Gastrocnemius medialis (tissue), 4 donors: Measurements from ENCODE around the gene RNF2. TPM values are rescaled to one million over a fixed set of nuclear protein-coding genes. Genes with fewer than 3 reads are reported as not detected.

Source experiments
- ATAC-seq, 2 donors: fragments of 150-250 bp; one replicate each; pipeline ENCODE4 v1.9.1; 2016
- DNase-seq, 2 donors: peaks; one replicate each; pipeline ENCODE4 v3.0.0-alpha.2; 2019
- H3K27ac ChIP-seq, 4 donors: fragments of 200-600 bp; sonication (generic); 1 replicate in 1 of 4; 2 replicates in 3 of 4; pipeline ENCODE4 v1.5.1; 2016 to 2018; ENCODE audit warnings: mild to moderate bottlenecking in 2 of 4, moderate library complexity in 1 of 4
- H3K27me3 ChIP-seq, 3 donors: fragments of 200-600 bp; sonication (generic) in 2 of 3; 1 replicate in 1 of 3; 2 replicates in 2 of 3; pipeline versions ENCODE4 v1.5.1 to v1.6.0; 2016 to 2019; ENCODE audit warnings: mild to moderate bottlenecking in 1 of 3, moderate library complexity in 1 of 3
- H3K36me3 ChIP-seq, 2 donors: fragments of 200-600 bp; sonication (generic) in 1 of 2; one replicate each; pipeline ENCODE4 v1.5.1; 2017 to 2018
- H3K4me1 ChIP-seq, 2 donors: fragments of 200-600 bp; sonication (generic) in 1 of 2; one replicate each; pipeline ENCODE4 v1.5.1; 2016 to 2017; ENCODE audit warnings: mild to moderate bottlenecking in 2 of 2
- H3K4me3 ChIP-seq, 4 donors: fragments of 200-600 bp; sonication (generic) in 3 of 4; 1 replicate in 1 of 4; 2 replicates in 3 of 4; pipeline ENCODE4 v1.5.1; 2016 to 2019; ENCODE audit warnings: mild to moderate bottlenecking in 2 of 4
- H3K9me3 ChIP-seq, 3 donors: fragments of 200-600 bp; sonication (generic) in 2 of 3; 1 replicate in 1 of 3; 2 replicates in 2 of 3; pipeline ENCODE4 v1.5.1; 2016 to 2019
- POLR2A ChIP-seq, 2 donors: fragments of 450-650 bp; IDR thresholded peaks; one replicate each; pipeline ENCODE4 v1.6.1; 2017; ENCODE audit warnings: antibody characterized with exemption in 2 of 2, mild to moderate bottlenecking in 2 of 2, moderate library complexity in 2 of 2
- in situ Hi-C, 4 donors: fragments of 200-750 bp; cut with MboI; loops; one replicate each; pipeline versions ENCODE4 v1.15.0 to v1.8.0; 2017; ENCODE audit warnings: low sequenced_read_pairs in 4 of 4
- intact Hi-C: fragments of 100-400 bp; cut with DNase I; formaldehyde crosslinking; loops from one replicate; pipeline ENCODE4 v1.15.1; 2023; ENCODE audit warnings: low total_unique reads
- total RNA-seq, 4 donors: library from RNA; depleted of rRNA; stranded (reverse); fragments of >200 nt; gene quantifications; one replicate each; pipeline versions ENCODE4 v1.1.0 to v1.2.3, GENCODE V29; 2016
- TF ChIP-seq, protein P1 (sequence below), 5 experiments: fragments of 450-650 bp in 3 of 5; fragments of 200-600 bp in 2 of 5; sonication (generic) in 2 of 5; IDR thresholded peaks in 4 of 5; conservative IDR thresholded peaks in 1 of 5; 1 replicate in 4 of 5; 2 replicates in 1 of 5; pipeline ENCODE4 v1.5.1; 2016 to 2019; ENCODE audit warnings: antibody characterized with exemption in 5 of 5, mild to moderate bottlenecking in 3 of 5, moderate library complexity in 3 of 5

Gene RNF2
- total RNA-seq, 4 donors from 2014 or later, result 5.4 to 11.0 (median 7.3) TPM

GRCh38 chr1:185129708-185130107, 84.3 kb downstream of the RNF2 start:
- Histone ChIP-seq H3K27me3 (no peaks in the 10 kb centered on the region), H3K27ac (no peak overlapping the region), H3K36me3 (peaks cover 4 to 88% of the 10 kb centered on the region in 2 donors), H3K9me3 (no peaks in the 10 kb centered on the region), H3K4me1 (no peaks in the 10 kb centered on the region), H3K4me3 (no peak overlapping the region)
- TF ChIP-seq, protein P1, sequence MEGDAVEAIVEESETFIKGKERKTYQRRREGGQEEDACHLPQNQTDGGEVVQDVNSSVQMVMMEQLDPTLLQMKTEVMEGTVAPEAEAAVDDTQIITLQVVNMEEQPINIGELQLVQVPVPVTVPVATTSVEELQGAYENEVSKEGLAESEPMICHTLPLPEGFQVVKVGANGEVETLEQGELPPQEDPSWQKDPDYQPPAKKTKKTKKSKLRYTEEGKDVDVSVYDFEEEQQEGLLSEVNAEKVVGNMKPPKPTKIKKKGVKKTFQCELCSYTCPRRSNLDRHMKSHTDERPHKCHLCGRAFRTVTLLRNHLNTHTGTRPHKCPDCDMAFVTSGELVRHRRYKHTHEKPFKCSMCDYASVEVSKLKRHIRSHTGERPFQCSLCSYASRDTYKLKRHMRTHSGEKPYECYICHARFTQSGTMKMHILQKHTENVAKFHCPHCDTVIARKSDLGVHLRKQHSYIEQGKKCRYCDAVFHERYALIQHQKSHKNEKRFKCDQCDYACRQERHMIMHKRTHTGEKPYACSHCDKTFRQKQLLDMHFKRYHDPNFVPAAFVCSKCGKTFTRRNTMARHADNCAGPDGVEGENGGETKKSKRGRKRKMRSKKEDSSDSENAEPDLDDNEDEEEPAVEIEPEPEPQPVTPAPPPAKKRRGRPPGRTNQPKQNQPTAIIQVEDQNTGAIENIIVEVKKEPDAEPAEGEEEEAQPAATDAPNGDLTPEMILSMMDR (IDR thresholded peaks at IDR 0.05 in 4 of 5, conservative IDR thresholded peaks at IDR 0.05 in 1 of 5), result no peak
- no peak for TF ChIP-seq POLR2A (IDR thresholded peaks at IDR 0.05)
- in situ Hi-C loops (loop anchor here (25.0 kb wide), 2 partner anchors 1208 to 1233 kb away; no protein-coding TSS in a partner anchor), intact Hi-C loops (no loop called here)
- ATAC-seq, result no peak
- no peak for DNase-seq

GRCh38 chr1:185132534-185132933, 87.2 kb downstream of the RNF2 start:
- H3K27me3 ChIP-seq, result no peaks in the 10 kb centered on the region
- H3K36me3 ChIP-seq, result peaks cover 4 to 83% of the 10 kb centered on the region in 2 donors
- H3K27ac ChIP-seq, result no peak overlapping the region
- no peaks in the 10 kb centered on the region for H3K9me3 ChIP-seq
- no peak overlapping the region for H3K4me3 ChIP-seq
- ATAC-seq, result no peak
- in situ Hi-C loops (loop anchor here (25.0 kb wide), 2 partner anchors 1205 to 1230 kb away; no protein-coding TSS in a partner anchor), intact Hi-C loops (no loop called here)
- H3K4me1 ChIP-seq, result no peaks in the 10 kb centered on the region
- TF ChIP-seq POLR2A (IDR thresholded peaks at IDR 0.05), result no peak
- TF ChIP-seq, protein P1 (IDR thresholded peaks at IDR 0.05 in 4 of 5, conservative IDR thresholded peaks at IDR 0.05 in 1 of 5), result no peak
- DNase-seq, result no peak

GRCh38 chr1:185137896-185138545, 92.7 kb downstream of the RNF2 start:
- in situ Hi-C loops (loop anchor here (25.0 kb wide), 2 partner anchors 1199 to 1224 kb away; no protein-coding TSS in a partner anchor), intact Hi-C loops (no loop called here)
- no peak for DNase-seq
- no peak for ATAC-seq
- Histone ChIP-seq H3K4me1 (no peaks in the 10 kb centered on the region), H3K27ac (no peak overlapping the region), H3K36me3 (peaks cover 0 to 66% of the 10 kb centered on the region in 2 donors), H3K4me3 (no peak overlapping the region), H3K9me3 (no peaks in the 10 kb centered on the region), H3K27me3 (no peaks in the 10 kb centered on the region)
- TF ChIP-seq POLR2A (IDR thresholded peaks at IDR 0.05), result no peak
- TF ChIP-seq, protein P1 (IDR thresholded peaks at IDR 0.05 in 4 of 5, conservative IDR thresholded peaks at IDR 0.05 in 1 of 5), result no peak

DNA sequence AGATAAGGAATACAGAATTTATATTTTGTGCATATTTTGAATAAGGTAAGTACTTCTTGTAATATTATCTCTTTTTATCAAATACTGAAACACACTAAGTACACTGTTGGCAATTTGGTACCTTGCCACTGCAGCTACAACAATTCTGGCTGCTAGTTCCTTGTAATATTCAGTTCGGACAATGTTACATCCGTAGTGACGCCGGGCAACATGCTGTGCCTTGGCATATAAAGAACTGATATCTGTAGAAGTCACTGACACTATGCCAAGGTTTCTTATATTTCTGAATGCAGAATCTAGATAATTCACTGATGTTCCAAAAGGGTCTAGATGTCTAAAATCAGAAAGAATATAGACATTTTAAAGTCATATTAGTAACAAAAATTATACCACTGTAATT, 93.9 kb downstream of the RNF2 start:
- Histone ChIP-seq H3K27ac (no peak overlapping the region), H3K9me3 (no peaks in the 10 kb centered on the region), H3K36me3 (peaks cover 0 to 62% of the 10 kb centered on the region in 2 donors), H3K4me1 (no peaks in the 10 kb centered on the region), H3K4me3 (no peak overlapping the region), H3K27me3 (no peaks in the 10 kb centered on the region)
- intact Hi-C loops, result no loop called here
- ATAC-seq, result no peak
- in situ Hi-C loops, result loop anchor here (25.0 kb wide), 2 partner anchors 1198 to 1223 kb away; no protein-coding TSS in a partner anchor
- no peak for DNase-seq
- TF ChIP-seq POLR2A (IDR thresholded peaks at IDR 0.05), result no peak
- TF ChIP-seq, protein P1 (IDR thresholded peaks at IDR 0.05 in 4 of 5, conservative IDR thresholded peaks at IDR 0.05 in 1 of 5), result no peak
